HG03103 (cell line): ENCODE results near the gene DMRTC2.
"Not testable (repeated sequence)": the region's sequence is repeated elsewhere in the genome, so short reads cannot be mapped to it uniquely, and the experiment has no call there.

Experiments used
- ATAC-seq: cut with Tn5 transposase; IDR thresholded peaks from one replicate; pipeline ENCODE4 v1.9.1; 2021; ENCODE audit warnings: low read depth; ENCODE audit not compliant: unreplicated experiment

DMRTC2 gene

DNA sequence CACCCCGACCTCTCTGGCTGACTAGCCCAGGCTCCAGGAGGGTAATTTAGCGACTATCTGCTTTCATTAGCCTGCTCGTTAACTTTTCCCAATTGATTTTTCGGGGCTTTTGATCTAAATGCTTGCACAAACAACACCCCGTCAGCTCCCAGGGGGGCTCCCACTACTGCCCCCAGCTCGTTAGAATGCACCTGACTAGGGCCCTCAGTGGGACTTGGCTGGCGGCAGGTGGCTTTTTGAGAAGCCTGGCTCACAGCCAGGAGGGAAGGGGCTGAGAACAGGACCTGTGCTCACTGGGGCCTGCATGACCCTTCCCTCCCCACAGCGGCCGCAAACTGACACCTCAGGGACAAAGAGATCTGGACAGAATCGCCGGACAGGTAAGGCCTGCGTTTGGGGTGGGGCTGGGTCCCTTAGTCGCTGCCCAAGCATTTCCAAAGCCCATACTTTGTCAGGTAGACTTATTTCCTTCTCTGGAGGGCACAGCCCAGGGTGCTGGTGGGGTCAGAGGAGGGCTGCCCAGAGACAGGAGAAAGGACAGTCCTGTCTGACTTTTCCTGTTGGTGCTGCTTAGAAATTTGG, 24.6 kb downstream of the DMRTC2 start:
- ATAC-seq, result no peak

- no peak for ATAC-seq
Observed at GRCh38 chr19:41870401-41870873, 25.6 kb downstream of the DMRTC2 start.

- no peak for ATAC-seq
Observed at GRCh38 chr19:41871573-41872383, 26.9 kb downstream of the DMRTC2 start.

- ATAC-seq, result no peak
Observed at GRCh38 chr19:41872384-41872774, 27.5 kb downstream of the DMRTC2 start.

- no peak for ATAC-seq
Observed at GRCh38 chr19:41872775-41873647, 28.2 kb downstream of the DMRTC2 start.

DNA sequence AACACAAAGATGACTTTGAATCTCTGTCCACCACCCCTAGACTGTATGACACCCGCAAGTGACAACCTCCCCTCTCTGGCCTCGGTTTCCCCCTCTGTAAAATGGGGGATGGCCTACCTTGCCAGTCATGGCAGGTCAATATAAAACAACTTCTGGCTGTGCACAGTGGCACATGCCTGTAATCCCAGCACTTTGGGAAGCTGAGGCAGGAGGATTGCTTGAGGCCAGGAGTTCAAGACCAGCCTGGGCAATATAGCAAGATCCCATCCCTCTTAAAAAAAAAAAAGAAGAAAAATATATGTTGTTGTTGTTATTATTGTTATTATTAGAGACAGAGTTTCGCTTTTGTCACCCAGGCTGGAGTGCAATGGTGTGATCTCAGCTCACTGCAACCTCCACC, 31.1 kb downstream of the DMRTC2 start:
- not testable (repeated sequence) for ATAC-seq

GRCh38 chr19:41876847-41877832, 32.3 kb downstream of the DMRTC2 start, which contains the start of gene CD79A:
CD79A (plus strand) TSS chr19:41877279; CDS start chr19:41877305, 26 bp downstream.
- ATAC-seq, result peak; percentile 51

DNA sequence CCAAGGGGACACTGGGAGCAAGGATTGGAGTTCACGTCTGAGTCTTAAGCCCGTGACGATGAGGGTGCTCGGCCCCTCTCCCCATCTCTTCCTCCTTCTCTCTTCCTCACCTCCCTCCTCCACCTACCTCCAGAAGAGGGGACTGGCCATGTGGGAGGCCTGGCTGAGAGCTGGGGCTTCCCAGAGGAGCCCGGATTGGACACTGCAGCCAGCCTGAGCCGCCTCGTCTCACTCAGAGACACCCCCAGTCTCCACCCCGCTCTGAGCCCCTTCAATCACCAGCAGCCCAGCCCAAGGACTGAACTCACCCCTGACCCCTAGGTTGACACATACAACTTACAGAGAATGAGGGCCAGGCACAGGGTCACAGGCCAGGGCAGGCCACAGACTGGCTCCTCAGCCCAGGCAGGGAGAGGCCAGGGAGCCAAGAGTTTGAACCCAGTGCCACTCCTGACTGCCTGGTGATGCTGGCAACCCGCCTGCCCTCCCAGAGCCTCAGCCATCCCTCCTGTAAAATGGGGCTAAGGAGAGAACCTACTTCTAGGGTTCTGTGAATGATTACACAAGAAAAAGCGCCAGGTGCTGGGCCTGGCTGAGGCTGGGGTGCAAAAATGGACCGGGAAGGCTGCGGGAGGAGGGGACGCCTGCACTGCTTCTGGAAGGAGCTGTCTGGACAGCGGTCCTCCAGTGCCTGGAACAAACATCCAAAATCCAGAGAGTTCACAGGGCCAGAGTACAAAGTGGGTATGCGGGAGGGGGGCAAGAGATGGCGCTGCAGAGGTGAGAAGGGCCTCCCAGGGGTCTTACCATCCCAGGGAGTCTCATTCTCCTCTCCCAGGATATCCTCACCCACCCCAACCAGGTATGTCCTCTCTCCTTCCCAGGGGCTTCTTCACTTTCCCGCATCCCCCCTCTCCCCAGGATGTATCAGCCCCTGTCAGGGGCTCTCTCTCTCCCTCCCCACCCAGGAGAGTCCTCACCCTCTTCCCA, 33.4 kb downstream of the DMRTC2 start:
- ATAC-seq, result no peak

GRCh38 chr19:41879080-41879479, 34.2 kb downstream of the DMRTC2 start:
- ATAC-seq, result no peak

DNA sequence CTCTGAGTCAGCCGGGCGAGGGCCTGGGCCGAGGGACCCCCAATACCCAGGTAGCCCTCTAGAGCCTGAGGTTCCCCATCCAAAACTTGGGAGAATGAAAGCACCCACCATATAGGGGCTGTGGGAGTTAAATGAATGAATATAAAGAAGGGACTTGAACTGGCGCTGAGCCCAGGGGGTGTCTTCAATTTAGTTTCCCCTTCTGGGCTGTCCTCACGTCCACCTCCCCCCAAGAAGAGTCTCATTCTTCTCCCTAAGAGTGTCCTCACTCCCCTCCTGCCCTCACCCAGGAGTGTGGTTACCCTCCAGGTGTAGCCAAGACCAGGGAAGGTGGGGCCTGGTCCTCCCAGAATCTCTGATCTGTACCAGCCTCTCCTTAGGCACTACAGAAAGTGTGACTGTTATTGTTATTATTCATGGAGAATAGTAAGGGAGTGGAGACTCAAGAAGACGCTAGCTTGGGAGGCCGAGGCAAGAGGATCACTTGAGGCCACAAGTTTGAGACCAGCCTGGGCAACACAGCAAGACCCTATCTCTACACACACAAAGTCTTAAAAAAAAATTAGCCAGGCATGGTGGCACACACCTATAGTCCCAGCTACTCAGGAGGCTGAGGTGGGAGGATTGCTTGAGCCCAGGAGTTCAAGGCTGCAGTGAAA, 35.0 kb downstream of the DMRTC2 start:
- ATAC-seq, result no peak

DNA sequence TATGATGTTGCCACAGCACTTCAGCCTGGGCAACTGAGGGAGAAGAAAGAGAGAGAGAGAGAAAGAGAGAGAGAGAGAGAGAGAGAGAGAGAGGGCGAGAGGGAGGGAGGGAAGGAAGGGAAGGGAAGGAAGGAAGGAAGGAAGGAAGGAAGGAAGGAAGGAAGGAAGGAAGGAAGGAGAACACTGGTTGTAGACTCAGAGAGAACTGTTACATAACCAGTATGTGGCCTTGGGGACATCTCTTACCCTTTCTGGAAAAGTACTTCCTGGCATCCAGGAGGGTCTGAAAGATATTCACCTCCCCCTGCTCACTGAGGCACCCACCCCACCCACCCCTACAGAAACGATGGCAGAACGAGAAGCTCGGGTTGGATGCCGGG, 35.5 kb downstream of the DMRTC2 start:
- ATAC-seq, result no peak

- no peak for ATAC-seq
Observed at GRCh38 chr19:41882568-41883462, 38.0 kb downstream of the DMRTC2 start, which contains the start of gene ARHGEF1. ARHGEF1 (plus strand) TSS chr19:41883184; CDS start chr19:41888083, 4,899 bp downstream.

- ATAC-seq, result no peak
Observed at GRCh38 chr19:41883463-41883820, 38.6 kb downstream of the DMRTC2 start.

GRCh38 chr19:41883821-41884733, 39.2 kb downstream of the DMRTC2 start:
- peak; percentile 61 for ATAC-seq

DNA sequence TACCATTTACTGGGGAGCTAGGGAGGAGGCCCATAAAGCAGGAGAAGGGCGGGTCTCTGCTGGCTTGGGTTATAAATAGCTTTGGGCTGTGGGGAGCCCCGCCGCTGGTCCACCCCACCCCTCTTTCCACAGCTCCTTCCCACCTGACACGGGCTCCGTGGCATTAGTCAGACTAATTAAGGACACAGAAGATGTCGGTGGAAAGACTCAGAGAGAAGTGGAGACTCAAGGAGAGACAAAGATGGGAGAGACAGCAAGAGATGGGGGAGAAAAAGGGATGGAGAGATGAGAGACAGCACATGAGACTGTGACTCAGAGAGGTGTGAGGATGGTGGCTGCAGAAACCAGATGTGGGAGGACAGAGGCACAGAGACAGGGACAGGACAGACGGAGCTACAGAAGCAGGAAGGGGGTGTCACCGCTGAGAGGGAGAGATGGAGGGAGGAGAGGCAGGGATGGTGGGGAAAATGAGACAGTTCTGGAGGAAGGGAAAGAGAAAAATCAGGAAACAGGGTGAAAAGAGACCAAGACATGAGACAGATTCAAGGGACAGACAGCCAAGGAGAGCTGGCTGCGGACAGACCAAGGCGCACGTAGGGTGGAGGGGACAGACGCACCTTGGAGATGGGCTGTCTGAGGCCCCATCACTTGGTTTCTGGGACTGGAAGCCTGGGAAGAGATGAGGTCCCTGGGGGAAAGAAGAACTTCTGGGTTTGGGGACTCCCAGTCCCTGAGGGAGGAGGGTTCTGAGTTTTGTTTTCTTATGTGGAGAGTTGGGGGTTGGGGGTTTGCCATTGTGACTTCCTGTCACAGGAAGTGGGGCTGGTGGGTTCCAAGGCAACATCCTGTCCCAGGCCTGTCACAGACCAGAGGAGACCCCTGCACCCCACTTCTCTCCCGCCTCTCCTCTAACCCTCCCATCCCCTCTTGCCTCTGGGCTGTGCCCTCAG, 42.2 kb downstream of the DMRTC2 start:
- no peak for ATAC-seq
